ENCODE data around the gene EXOC4.

EXOC4 gene

GRCh38 chr7:133853706-133854276 is 600.9 kb downstream of the EXOC4 start:
- no peak overlapping the region for H3K4me3 ChIP-seq (ENCODE audit: low read depth, low read length)

DNA sequence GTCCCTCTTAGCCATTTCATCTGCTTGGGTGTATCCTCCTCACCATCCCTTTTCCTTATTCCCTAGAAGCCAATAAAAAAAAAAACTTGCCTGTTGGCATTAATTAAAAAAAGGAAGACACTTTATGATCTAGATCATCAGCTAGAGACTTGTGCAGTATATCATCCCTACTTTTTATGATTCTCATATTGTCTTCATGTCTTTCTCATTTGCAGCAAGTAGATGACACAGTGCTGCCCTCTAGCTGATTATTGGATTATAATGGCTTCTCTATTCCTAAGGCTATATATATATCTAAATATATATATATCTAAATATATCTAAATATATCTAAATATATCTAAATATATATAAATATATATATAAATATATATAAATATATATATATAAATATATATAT is 601.9 kb downstream of the EXOC4 start:
- H3K4me3 ChIP-seq (ENCODE audit: low read depth, low read length): no peak overlapping the region

DNA sequence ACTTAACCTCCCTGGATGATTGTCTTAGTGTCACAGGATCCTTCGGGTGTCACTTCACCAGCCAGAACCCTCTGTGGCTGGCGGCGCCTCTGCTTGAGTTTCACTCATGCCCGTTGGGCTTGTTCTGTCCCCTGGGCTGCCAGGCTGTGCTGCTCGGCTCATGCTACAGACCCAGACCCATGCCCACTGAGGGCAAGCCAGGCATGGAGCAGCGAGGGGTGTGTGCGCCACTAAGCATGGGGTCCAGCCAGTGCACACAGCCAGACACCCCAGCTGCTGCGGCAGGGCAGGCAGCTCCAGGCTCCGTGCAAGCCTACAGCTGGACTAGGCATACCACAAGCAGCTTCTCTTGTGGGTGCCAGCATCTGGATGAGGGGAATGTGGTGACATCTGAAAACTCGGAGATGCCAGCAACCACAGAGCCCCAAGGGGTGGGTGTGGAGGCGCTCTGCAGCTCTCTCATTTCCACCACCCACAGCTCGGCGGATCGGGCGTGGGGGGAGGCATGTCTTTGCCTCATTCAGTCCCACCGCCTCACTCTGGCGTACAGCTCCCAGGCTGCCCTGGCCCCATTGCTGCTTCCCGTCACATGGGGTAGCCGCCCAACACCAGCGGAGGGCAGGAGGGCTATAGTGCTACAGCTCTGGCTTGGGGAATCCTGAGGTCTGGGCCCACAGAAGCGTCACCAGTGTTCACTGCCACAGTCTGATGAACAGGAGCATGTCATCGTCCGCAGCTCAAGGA is 604.7 kb downstream of the EXOC4 start:
- H3K4me3 ChIP-seq (ENCODE audit: low read depth, low read length): no peak overlapping the region

- no peak overlapping the region for H3K4me3 ChIP-seq (ENCODE audit: low read depth, low read length)
Measured at GRCh38 chr7:133858311-133858710, 605.4 kb downstream of the EXOC4 start.

DNA sequence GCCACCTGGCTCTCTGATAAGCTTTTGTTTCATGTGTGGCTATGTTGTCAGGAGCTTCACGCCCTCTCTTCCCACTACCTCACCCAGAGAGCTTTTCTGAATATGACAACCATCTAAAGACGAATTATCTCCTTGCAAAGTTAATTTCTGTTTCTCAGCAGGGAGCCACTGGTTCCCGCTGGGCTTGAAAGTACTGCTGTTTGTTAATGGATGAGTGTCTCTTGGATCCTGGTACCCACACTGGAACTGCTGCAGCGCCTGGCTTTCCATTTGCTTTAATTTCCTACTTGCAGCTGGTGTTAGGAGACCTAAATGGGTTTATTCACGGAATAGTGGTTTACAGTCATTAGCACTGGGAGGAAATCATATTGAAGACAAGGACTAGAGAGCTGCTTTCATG is 606.4 kb downstream of the EXOC4 start:
- H3K4me3 ChIP-seq (ENCODE audit: low read depth, low read length): no peak overlapping the region

GRCh38 chr7:133859871-133860450 is 607.1 kb downstream of the EXOC4 start:
- H3K4me3 ChIP-seq (ENCODE audit: low read depth, low read length): no peak overlapping the region

DNA sequence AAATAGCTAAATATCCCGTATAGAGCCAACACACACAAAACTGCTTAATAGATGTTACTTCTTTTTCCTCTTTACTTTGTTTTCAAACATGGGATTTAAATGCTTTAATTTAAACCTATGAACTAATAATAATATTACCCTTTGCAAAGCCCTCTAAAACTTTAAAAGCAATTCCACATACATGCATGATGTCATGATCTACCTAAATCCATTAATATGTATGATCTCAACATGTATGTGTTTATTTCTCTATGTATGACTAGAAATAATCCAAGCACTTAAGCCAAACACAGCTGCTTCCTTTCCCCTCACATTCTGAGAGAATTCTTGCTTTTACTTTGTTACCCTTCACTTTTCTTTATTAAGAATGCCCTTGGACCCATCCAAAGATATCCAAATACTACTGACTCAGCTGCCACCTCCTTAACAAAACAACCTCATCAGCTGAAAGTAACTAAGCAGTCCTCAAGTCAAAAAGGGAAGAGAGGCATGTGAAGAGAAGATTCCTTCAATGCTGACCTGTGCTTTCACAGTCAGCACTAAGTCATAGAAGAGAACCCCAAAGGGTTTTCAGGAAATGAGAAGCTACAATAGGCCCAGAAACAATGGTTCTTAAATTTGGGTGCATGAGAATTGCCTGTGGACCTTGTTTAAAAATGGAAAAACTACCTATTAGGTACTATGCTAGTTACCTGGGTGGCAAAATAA is 607.9 kb downstream of the EXOC4 start:
- H3K4me3 ChIP-seq (ENCODE audit: low read depth, low read length): no peak overlapping the region

- H3K4me3 ChIP-seq (ENCODE audit: low read depth, low read length): no peak overlapping the region
Measured at GRCh38 chr7:133861876-133862275, 609.0 kb downstream of the EXOC4 start.

DNA sequence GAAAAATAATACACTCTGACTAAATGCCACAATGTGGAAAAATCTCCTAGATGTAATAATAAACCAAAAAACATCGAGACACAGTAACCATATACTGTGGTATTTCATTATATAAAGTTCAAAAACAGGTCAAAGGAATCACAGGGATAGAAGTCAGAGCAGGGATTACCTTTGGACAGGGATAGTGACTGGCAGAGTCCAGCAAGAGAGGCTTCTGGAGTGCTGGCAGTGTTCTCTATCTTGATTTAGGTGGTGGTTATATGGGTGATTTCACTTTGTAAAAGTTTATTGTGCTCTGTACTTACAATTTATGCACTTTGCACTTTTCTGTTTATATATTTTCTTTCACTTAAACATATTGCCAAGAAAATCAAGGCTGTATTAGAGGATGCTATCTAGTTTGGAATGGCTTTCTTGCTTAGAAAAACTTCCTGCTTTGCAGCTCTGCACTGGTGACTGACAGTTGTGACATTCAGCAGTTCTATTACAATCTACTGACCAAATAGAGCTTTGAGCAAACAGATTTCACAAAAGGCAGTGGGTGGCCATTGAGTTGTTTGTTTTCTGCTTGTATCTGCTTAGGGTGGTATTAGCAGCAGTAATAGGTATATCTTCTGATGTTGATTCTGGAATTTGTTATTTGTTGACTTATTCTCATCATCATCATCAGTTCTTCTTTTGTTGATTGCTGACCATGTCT is 610.6 kb downstream of the EXOC4 start:
- no peak overlapping the region for H3K4me3 ChIP-seq (ENCODE audit: low read depth, low read length)

DNA sequence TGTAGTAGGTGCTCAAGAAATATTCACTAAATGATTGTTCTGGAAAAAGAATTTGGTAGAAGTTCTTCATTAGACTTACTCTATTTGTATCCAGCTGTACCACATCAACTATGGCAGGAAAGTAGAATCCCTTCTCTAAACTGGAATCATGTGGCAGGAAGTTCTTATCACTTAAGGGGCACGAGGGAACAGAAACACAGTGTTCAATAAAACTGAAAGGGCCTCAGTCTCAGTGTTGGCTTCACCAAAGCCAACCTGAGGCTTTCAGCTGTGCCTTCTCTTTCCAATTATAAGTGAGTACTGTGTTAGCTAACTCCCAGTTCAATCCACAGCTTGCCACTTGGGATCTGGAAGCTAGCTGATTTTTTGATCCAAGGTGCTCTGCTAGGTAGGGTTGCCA is 616.7 kb downstream of the EXOC4 start:
- H3K4me3 ChIP-seq (ENCODE audit: low read depth, low read length): no peak overlapping the region

DNA sequence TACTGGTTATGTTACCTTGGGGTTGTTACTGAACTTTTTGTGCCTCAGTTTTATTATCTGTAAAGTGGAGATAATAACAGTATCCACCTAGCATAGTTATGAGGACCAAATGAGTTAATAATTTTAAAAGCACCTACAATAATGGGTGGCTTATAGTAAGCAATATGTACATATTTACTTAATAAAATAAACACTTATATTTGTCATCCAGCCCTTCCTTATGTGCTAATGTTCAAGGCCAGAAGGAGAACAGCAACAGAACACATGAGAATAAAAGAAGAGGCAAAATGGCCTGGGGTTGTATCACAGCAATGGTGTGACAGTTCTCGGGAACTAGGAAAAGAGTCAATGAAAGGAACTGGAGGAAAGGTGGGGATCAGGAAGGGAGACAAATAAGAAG is 618.9 kb downstream of the EXOC4 start:
- H3K4me3 ChIP-seq (ENCODE audit: low read depth, low read length): no peak overlapping the region

DNA sequence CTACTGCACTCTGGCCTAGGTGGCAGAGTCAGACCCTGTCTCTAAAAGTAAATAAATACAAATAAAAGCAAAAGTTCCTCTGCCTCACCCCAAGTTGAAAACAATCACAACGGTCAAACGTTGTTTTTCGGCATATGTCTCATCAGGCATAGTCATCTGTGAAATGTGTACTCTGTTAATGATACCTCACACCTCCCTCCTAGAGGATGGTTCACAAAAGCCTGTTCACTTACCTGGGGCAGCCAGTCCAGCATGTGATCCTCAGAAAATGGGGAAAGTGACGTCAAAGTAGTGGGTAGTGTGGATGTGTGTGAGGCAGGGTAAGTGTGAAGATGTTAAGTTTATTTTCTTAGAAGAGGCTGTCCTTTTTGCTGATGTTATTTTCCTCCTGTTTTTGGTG is 620.3 kb downstream of the EXOC4 start:
- no peak overlapping the region for H3K4me3 ChIP-seq (ENCODE audit: low read depth, low read length)

DNA sequence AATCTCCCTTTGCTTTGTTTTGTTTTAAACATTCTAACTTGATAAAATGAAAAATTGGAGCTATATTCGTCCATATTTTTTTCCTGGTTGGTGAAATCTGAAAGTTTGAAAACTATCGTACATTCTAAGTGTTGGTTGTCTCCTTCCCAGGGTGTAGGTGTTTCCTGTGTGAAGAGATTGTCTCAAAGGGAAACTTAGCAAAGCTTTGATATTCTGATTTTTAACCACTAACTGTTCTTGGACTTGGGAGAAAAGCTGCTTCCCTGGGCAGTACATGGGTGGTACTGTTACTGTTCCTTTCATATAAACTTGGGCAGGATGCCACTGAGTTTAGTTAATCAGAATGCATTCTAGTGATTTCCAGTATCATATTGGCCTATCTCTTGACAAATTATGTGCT is 620.8 kb downstream of the EXOC4 start:
- no peak overlapping the region for H3K4me3 ChIP-seq (ENCODE audit: low read depth, low read length)

DNA sequence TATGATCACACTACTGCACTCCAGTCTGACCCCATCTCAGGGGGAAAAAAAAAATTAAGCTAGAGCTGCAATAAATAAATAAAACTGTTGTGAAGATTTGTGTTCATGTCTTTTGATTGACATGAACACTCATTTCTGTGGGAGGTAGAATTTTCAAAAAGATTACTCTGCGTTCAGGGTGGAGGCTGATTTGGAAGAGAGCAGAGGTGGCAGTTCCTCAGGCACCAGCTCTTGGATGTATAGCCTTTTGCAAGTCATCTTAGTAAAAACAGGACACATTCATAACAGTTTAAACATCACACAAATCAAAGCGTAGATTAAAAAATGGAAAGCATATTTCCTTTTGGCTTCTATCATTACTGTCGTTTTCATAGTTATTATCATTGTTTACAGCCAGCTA is 630.7 kb downstream of the EXOC4 start:
- no peak overlapping the region for H3K4me3 ChIP-seq (ENCODE audit: low read depth, low read length)

- H3K4me3 ChIP-seq (ENCODE audit: low read depth, low read length): no peak overlapping the region
Measured at GRCh38 chr7:133885213-133885612, 632.3 kb downstream of the EXOC4 start.

GRCh38 chr7:133886086-133886485 is 633.2 kb downstream of the EXOC4 start:
- H3K4me3 ChIP-seq (ENCODE audit: low read depth, low read length): no peak overlapping the region

- no peak overlapping the region for H3K4me3 ChIP-seq (ENCODE audit: low read depth, low read length)
Measured at GRCh38 chr7:133886797-133887196, 633.9 kb downstream of the EXOC4 start.

GRCh38 chr7:133887459-133887858 is 634.6 kb downstream of the EXOC4 start:
- no peak overlapping the region for H3K4me3 ChIP-seq (ENCODE audit: low read depth, low read length)

DNA sequence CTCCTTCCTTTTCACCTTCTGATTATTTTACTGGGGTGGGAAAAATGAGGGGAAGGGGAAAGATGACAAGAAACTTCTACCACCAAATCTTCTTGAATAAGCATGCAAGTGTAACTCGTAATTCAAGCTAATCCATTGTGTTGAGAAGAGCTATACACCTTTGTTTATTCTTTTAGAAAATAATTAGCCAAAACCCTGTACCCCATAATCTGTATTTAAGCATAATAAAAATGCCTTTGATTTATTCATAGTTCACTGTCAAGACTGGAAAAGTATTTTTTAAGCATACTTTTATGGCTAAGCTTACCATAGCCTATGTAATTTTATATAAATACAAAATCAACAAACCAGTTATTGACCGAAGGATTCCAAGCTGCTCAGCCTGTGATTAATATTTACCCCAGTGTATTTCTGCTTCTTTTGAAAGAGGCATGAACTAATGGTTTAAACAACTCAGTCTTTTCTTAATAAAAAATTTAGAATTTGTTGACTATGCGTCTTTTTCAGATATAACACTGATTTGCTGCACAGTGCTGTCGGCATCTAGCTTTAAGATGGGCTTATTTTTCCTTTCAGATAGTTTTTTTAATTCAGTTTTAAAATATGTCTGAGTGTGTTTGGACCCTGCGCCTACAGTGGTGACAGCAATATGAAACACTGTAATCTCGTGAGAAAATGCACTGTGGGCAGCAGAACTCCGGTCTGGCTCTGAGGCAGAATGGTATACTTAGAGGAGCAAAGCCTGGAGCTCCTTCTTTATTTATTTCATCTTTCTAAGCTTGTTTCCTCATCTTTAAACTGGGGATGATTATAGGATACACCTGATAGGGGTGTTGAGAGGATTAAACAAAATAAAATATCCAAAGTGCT is 635.4 kb downstream of the EXOC4 start:
- H3K4me3 ChIP-seq (ENCODE audit: low read depth, low read length): no peak overlapping the region

- no peak overlapping the region for H3K4me3 ChIP-seq (ENCODE audit: low read depth, low read length)
Measured at GRCh38 chr7:133904776-133905175, 651.9 kb downstream of the EXOC4 start.

Measured in iPS-11a (cell line).